OCI-LY3 (cell line): ENCODE results near the gene MCRS1.

Source experiments
- EZH2phosphoT487 ChIP-seq: fragments of 200-600 bp; shearing (Covaris generic); IDR thresholded peaks from 2 replicates; pipeline ENCODE4 v1.6.1; 2018; ENCODE audit warnings: antibody characterized with exemption, mixed run types, low read depth
- TF ChIP-seq, protein P1 (sequence below): fragments of 200-600, 300-600 bp; sonication (generic); IDR thresholded peaks from 2 replicates; pipeline ENCODE4 v1.5.1; 2014; ENCODE audit warnings: antibody characterized with exemption, low read length, low read depth

DNA sequence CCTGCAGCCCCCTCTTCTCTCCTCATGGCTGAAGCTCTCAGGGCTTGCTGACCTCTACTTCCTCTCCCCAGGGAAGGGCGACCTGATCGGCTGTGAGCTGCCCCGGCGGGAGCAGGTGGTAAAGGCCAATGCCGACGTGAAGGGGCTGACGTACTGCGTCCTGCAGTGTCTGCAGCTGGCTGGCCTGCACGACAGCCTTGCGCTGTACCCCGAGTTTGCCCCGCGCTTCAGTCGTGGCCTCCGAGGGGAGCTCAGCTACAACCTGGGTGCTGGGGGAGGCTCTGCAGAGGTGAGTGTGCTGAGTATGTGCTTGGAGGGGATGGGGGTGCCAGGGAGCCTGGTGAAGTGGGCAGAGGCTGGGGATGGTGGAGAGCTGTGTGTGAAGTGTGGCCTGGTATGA is 13.7 kb downstream of the MCRS1 start:
- TF ChIP-seq, protein P1, sequence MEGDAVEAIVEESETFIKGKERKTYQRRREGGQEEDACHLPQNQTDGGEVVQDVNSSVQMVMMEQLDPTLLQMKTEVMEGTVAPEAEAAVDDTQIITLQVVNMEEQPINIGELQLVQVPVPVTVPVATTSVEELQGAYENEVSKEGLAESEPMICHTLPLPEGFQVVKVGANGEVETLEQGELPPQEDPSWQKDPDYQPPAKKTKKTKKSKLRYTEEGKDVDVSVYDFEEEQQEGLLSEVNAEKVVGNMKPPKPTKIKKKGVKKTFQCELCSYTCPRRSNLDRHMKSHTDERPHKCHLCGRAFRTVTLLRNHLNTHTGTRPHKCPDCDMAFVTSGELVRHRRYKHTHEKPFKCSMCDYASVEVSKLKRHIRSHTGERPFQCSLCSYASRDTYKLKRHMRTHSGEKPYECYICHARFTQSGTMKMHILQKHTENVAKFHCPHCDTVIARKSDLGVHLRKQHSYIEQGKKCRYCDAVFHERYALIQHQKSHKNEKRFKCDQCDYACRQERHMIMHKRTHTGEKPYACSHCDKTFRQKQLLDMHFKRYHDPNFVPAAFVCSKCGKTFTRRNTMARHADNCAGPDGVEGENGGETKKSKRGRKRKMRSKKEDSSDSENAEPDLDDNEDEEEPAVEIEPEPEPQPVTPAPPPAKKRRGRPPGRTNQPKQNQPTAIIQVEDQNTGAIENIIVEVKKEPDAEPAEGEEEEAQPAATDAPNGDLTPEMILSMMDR = no peak
- no peak for TF ChIP-seq EZH2phosphoT487
